ENCODE measurements around the gene P2RY12. TPM values are rescaled to one million over a fixed set of nuclear protein-coding genes. Genes with fewer than 3 reads are reported as not detected.

The P2RY12 gene
- total RNA-seq, 1 donor from 2014 or later: 0.74 TPM

DNA sequence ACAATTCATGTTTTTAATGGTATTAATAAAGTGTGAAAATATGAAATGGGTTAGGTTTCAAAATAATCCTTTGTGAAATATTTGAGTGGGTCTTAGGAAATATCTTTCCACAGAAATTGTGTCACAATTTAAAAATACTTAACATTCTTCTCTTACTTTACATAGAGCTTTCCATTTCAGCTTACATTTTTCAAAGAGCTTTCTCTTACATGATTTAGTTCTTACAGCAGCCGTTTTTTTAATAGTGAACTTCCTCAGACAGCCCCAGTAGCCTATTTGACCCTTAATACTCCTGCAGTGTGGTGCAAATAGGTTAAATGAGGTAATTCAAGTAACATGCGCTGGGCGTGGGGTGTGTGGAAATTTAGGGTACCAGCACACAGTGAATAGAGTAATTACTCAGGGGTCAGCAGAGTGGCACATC is 21.8 kb downstream of the P2RY12 start:
- DNase-seq: no peak
- no peak overlapping the region for H3K27ac ChIP-seq (replicated peaks)
- H3K9me3 ChIP-seq (replicated peaks): no peaks in the 10 kb centered on the region
- H3K27me3 ChIP-seq (ENCODE audit: low read depth): no peaks in the 10 kb centered on the region
- intact Hi-C loops (cut with micrococcal nuclease): no loop called here
- no peaks in the 10 kb centered on the region for H3K36me3 ChIP-seq
- no peaks in the 10 kb centered on the region for H3K4me1 ChIP-seq
- TF ChIP-seq, protein P1, sequence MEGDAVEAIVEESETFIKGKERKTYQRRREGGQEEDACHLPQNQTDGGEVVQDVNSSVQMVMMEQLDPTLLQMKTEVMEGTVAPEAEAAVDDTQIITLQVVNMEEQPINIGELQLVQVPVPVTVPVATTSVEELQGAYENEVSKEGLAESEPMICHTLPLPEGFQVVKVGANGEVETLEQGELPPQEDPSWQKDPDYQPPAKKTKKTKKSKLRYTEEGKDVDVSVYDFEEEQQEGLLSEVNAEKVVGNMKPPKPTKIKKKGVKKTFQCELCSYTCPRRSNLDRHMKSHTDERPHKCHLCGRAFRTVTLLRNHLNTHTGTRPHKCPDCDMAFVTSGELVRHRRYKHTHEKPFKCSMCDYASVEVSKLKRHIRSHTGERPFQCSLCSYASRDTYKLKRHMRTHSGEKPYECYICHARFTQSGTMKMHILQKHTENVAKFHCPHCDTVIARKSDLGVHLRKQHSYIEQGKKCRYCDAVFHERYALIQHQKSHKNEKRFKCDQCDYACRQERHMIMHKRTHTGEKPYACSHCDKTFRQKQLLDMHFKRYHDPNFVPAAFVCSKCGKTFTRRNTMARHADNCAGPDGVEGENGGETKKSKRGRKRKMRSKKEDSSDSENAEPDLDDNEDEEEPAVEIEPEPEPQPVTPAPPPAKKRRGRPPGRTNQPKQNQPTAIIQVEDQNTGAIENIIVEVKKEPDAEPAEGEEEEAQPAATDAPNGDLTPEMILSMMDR (IDR thresholded peaks at IDR 0.05; ENCODE audit: borderline replicate concordance): no peak
- no peak overlapping the region for H3K4me3 ChIP-seq

DNA sequence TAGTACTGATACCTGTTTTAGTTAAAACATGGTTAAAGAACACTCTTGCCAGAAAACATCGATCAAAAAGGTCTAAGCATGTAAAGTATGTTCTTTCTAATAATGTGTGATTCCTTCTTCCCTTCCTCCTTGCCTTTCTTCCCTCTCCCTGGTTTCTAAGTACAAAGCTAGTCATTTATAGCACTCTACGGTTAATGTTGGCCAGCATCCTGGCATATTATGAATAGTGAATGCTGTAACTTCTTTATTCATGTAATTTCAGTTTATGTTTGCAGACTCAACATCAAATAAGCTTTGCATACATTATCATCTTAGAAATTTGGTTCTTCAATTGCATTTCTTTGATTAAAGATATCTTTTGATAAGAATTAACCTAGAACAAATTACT is 27.1 kb downstream of the P2RY12 start:
- no peaks in the 10 kb centered on the region for H3K36me3 ChIP-seq
- no peak for DNase-seq
- no peaks in the 10 kb centered on the region for H3K4me1 ChIP-seq
- no peaks in the 10 kb centered on the region for H3K27me3 ChIP-seq (ENCODE audit: low read depth)
- no peak overlapping the region for H3K4me3 ChIP-seq
- TF ChIP-seq, protein P1 (IDR thresholded peaks at IDR 0.05; ENCODE audit: borderline replicate concordance): no peak
- intact Hi-C loops (cut with micrococcal nuclease): no loop called here
- no peak overlapping the region for H3K27ac ChIP-seq (replicated peaks)
- no peaks in the 10 kb centered on the region for H3K9me3 ChIP-seq (replicated peaks)

DNA sequence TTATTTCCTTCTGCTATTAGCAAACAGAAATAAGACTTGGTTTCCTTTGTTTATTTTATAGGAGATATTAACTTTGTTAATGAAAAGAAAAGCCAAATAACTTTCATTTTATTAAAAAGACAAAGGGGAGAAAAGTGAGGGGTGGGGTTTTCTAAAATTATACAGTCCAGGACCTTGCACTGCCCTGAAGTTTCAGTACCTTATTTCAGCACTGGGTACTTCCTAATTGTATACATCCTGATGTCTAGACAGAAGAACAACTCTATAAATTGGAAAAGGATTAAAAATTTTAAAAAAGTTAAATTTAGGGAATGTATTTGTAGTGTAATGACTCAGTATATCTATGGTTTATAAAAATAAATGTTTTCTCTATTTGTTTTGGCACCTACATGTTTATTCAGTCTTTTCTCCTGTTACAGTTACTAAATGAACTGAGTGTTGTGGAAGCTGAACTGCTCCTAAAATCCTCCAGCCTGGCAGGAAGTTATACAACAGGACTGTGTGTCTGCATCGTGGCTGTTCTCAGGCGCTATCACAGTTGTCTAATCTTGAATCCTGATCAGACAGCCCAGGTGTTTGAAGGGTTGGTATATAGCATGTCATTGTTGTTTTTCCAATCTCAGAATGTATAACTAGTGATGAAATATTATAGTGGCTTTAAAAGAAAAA is 27.6 kb downstream of the P2RY12 start:
- H3K9me3 ChIP-seq (replicated peaks): no peaks in the 10 kb centered on the region

DNA sequence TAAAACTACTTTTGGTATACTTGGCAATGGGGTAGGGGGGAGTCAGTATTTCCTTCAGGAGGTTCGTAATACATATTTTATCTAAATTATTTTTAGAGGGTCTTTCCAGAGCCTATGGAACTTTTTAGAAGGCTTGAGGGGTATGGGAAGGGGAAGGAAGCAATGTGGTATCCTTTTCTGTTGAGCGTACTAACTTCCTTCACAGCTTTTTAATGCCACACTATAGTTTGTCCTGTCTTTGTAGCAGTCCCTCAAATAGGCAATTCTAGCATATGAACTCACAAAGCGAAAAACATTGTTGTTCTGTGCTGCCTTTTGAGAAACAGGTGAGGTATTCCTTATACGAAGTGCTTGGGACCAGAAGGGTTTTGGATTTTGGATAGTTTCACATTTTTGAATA is 32.9 kb downstream of the P2RY12 start:
- intact Hi-C loops (cut with micrococcal nuclease): no loop called here
- no peak overlapping the region for H3K4me3 ChIP-seq
- H3K27ac ChIP-seq (replicated peaks): no peak overlapping the region
- no peaks in the 10 kb centered on the region for H3K4me1 ChIP-seq
- DNase-seq: no peak
- no peaks in the 10 kb centered on the region for H3K27me3 ChIP-seq (ENCODE audit: low read depth)
- no peaks in the 10 kb centered on the region for H3K9me3 ChIP-seq (replicated peaks)
- TF ChIP-seq, protein P1 (IDR thresholded peaks at IDR 0.05; ENCODE audit: borderline replicate concordance): no peak
- no peaks in the 10 kb centered on the region for H3K36me3 ChIP-seq

More for the DNA sequence above, 27.6 kb downstream of the P2RY12 start:
- H3K4me1 ChIP-seq: no peaks in the 10 kb centered on the region
- no peak overlapping the region for H3K27ac ChIP-seq (replicated peaks)
- intact Hi-C loops (cut with micrococcal nuclease): no loop called here
- H3K27me3 ChIP-seq (ENCODE audit: low read depth): no peaks in the 10 kb centered on the region
- no peak for DNase-seq
- no peaks in the 10 kb centered on the region for H3K36me3 ChIP-seq
- H3K4me3 ChIP-seq: no peak overlapping the region
- TF ChIP-seq, protein P1 (IDR thresholded peaks at IDR 0.05; ENCODE audit: borderline replicate concordance): no peak

DNA sequence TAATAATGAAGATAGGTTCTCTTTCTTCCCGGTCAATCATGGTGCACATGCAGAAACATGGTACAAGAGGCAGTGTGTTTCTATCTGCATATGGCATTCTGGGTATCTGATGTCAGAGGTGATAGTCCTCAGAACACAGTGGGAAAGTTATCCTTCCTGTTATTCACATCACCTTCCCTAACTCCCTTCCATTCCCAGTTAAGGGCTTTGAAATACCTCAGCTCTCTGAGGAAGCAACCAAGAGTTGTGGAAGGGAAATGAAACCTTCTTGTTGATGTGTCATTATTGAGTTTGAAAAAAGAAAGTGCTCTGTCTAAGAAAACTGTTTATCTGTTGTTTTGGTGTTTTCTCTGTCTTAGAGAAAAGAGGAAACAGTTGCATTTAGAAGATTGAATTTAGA is 33.3 kb downstream of the P2RY12 start:
- Histone ChIP-seq H3K36me3 (no peaks in the 10 kb centered on the region), H3K27ac (replicated peaks) (no peak overlapping the region), H3K27me3 (ENCODE audit: low read depth) (no peaks in the 10 kb centered on the region), H3K9me3 (replicated peaks) (no peaks in the 10 kb centered on the region), H3K4me3 (no peak overlapping the region), H3K4me1 (no peaks in the 10 kb centered on the region)
- no peak for DNase-seq
- intact Hi-C loops (cut with micrococcal nuclease): no loop called here
- TF ChIP-seq, protein P1 (IDR thresholded peaks at IDR 0.05; ENCODE audit: borderline replicate concordance): no peak
